Stimulated activated CD8-positive, alpha-beta memory T cell treated with anti-CD3 and anti-CD28 coated beads, Interleukin-12 subunit alpha, Interleukin-12 subunit beta, amount 100 ng/mL, for 24 hours (primary cell): Measurements from ENCODE around the gene COL6A1.

Source experiments
- DNase-seq: peaks from one replicate; pipeline ENCODE4 v3.0.0-alpha.2; 2020; ENCODE audit errors: extremely low read depth

The COL6A1 gene

GRCh38 chr21:46006547-46007491 is 25.2 kb downstream of the COL6A1 start:
- DNase-seq: no peak

GRCh38 chr21:46007492-46007868 is 25.9 kb downstream of the COL6A1 start:
- DNase-seq: no peak

- no peak for DNase-seq
These were observed 27.5 kb downstream of the COL6A1 start for GRCh38 chr21:46008893-46009621.

GRCh38 chr21:46009951-46010705 is 28.6 kb downstream of the COL6A1 start:
- DNase-seq: no peak

- no peak for DNase-seq
These were observed 29.8 kb downstream of the COL6A1 start for GRCh38 chr21:46011267-46011967.

GRCh38 chr21:46012154-46012553 is 30.6 kb downstream of the COL6A1 start:
- DNase-seq: no peak

GRCh38 chr21:46014828-46015227 is 33.3 kb downstream of the COL6A1 start:
- no peak for DNase-seq

GRCh38 chr21:46017148-46017547 is 35.6 kb downstream of the COL6A1 start:
- DNase-seq: no peak

- no peak for DNase-seq
These were observed 36.1 kb downstream of the COL6A1 start for GRCh38 chr21:46017695-46018094.

- DNase-seq: no peak
These were observed 37.0 kb downstream of the COL6A1 start for GRCh38 chr21:46018615-46019014.

GRCh38 chr21:46020581-46020980 is 39.0 kb downstream of the COL6A1 start:
- no peak for DNase-seq

- no peak for DNase-seq
These were observed 39.8 kb downstream of the COL6A1 start for GRCh38 chr21:46021398-46021797.

GRCh38 chr21:46021978-46022544 is 40.5 kb downstream of the COL6A1 start:
- no peak for DNase-seq

- no peak for DNase-seq
These were observed 41.3 kb downstream of the COL6A1 start for GRCh38 chr21:46022551-46023525.

- no peak for DNase-seq
These were observed 42.0 kb downstream of the COL6A1 start for GRCh38 chr21:46023555-46023954.

GRCh38 chr21:46024141-46024540 is 42.6 kb downstream of the COL6A1 start:
- no peak for DNase-seq

- no peak for DNase-seq
These were observed 43.7 kb downstream of the COL6A1 start for GRCh38 chr21:46025113-46025770.

- DNase-seq: no peak
These were observed 46.4 kb downstream of the COL6A1 start for GRCh38 chr21:46027851-46028493.

GRCh38 chr21:46028573-46029091 is 47.1 kb downstream of the COL6A1 start:
- no peak for DNase-seq
